Measurements from ENCODE around the gene TUBB8.
"Not testable (repeated sequence)": the region's sequence is repeated elsewhere in the genome, so short reads cannot be mapped to it uniquely, and the experiment has no call there.

Gene TUBB8

DNA sequence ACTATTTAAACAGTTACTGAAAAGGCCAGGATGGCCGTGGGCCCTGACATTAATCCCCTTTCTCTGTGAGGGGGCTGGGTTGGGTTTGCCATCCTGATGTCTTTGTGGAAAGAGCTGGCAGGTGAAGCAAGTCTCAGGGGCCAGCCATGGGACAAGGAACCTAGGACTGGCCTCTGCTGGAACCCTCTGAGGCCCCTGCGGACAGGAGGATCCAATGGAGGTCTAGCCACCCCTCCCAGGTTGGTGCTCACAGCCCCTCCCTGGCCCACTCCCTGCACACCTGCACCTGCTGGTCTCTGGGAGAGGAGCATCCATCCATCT lies 35.8 kb downstream of the TUBB8 start:
- not testable (repeated sequence) for DNase-seq

DNA sequence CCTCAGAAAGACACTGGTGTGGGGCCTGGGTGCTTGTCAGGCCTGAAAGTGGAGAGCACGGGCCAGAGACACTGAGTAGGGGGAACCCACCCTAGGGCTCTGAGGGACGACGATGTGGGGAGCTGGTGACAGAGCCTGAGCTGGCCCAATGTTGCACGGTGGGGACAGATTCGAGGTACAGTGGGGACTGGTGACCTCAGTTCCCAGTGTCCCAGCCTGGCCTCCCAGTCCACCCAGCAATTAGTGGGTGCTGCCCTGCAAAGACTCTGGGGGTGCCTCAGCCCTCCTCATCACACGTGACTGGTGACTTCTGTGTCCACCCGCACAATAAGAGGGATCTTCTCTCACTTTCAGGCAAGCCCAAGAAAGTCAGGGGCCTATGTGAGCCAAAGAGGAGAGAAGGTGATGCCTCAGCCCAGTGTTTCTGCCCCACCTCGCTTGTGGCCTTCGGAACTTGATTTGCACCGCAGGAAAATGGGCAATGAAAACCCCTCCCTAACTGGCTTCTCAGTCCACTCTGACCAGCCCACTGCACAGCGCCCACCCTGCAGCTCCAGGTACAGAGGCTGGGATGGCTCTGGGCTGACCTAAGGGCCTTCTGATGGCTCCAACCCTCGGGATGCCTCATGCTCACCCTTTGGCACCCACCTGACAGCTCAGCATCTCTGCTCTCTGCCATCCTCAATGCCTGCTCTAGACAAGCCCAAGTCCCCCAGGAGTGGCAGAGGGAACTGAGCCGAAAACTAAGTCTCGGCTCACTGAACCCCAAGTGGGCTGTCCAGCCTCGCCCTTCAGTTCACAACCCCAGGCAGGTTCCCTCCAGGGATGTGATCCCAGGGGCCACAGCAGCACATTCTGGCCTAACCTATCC lies 36.4 kb downstream of the TUBB8 start:
- DNase-seq = not testable (repeated sequence)

DNA sequence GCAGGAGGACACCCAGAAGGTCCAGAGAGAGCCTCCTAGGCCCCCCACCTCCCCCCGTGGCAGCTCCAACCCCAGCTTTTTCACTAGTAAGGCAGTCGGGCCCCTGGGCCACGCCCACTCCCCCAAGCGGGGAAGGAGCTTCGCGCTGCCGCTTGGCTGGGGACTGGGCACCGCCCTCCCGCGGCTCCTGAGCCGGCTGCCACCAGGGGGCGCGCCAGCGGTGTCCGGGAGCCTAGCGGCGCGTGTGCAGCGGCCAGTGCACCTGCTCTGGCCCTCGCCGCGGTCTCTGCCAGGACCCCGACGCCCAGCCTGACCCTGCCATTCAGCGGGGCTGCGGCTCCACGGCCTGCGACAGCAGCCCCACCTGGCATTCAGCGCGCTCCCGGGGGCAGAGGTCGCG lies 37.8 kb downstream of the TUBB8 start:
- DNase-seq = not testable (repeated sequence)

DNA sequence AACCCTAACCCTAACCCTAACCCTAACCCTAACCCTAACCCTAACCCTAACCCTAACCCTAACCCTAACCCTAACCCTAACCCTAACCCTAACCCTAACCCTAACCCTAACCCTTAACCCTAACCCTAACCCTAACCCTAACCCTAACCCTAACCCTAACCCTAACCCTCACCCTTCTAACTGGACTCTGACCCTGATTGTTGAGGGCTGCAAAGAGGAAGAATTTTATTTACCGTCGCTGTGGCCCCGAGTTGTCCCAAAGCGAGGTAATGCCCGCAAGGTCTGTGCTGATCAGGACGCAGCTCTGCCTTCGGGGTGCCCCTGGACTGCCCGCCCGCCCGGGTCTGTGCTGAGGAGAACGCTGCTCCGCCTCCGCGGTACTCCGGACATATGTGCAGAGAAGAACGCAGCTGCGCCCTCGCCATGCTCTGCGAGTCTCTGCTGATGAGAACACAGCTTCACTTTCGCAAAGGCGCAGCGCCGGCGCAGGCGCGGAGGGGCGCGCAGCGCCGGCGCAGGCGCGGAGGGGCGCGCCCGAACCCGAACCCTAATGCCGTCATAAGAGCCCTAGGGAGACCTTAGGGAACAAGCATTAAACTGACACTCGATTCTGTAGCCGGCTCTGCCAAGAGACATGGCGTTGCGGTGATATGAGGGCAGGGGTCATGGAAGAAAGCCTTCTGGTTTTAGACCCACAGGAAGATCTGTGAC lies 38.7 kb downstream of the TUBB8 start:
- DNase-seq = not testable (repeated sequence)
